HG02943 (cell line): ENCODE measurements around the gene TTLL12.

ENCODE experiments used
- ATAC-seq: cut with Tn5 transposase; IDR thresholded peaks from one replicate; pipeline ENCODE4 v1.9.1; 2021; ENCODE audit warnings: mild to moderate bottlenecking, low read depth, moderate library complexity; ENCODE audit not compliant: unreplicated experiment

The TTLL12 gene

DNA sequence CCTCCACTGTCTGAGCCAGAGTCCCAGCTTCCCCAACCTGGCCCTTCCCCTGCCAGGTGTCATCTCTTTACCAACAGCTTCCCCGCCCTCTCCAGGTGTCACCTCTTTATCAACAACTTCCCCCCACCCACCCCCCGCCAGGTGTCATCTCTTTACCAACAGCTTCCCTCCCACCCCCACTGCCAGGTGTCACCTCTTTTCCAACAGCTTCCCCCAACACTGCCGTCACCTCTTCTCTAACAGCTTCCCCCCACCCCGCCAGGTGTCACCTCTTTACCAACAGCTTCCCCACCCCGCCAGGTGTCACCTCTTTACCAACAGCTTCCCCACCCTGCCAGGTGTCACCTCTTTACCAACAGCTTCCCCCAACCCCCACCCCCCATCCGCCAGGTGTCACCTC, 29.8 kb upstream of the TTLL12 start:
- no peak for ATAC-seq

DNA sequence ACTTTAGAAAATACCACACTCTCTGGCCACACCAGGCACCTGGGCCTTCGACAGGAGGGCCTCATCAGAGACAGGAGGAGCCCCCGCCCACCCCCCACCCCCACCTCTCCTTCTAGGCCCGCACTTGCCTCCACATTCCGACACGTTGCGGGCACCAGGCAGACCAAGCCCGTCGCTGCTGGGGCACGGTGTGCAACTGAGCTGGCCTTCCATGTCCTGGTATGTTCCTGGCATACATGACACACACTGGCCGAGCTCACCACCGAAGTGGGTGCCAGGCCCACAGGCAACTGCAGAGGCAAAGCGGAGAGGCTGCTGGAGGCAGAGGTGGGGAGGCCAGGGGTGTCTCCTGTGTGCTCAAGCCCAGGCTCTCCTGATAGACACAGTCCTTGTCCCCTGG, 27.0 kb upstream of the TTLL12 start:
- no peak for ATAC-seq

GRCh38 chr22:43213051-43213450, 26.1 kb upstream of the TTLL12 start:
- no peak for ATAC-seq

DNA sequence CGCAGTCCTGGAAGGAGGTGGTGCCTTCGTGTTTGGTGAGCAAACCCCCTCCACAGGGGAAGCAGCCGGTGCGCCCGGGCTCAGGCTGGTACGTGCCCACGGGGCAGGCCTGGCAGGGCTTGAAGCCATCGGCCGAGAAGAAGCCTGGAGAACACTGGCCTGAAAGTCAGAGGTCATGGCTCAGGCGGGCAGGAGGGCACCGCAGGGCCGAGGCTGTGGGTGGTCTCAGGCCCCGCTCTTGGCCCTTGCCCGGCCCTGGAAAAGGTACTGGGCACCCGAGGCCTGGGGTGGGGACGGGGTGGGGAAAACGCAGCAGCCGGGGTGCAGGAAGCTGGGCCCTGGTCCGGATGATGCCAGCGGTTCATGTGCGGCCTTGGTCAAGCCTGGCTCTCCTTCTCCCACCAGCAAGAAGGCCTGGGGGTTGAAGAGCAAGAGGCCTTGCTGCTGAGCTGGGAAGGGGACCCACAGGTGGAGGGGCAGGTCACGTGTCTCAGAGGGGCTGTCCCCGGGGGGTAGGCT, 25.6 kb upstream of the TTLL12 start:
- ATAC-seq: no peak

DNA sequence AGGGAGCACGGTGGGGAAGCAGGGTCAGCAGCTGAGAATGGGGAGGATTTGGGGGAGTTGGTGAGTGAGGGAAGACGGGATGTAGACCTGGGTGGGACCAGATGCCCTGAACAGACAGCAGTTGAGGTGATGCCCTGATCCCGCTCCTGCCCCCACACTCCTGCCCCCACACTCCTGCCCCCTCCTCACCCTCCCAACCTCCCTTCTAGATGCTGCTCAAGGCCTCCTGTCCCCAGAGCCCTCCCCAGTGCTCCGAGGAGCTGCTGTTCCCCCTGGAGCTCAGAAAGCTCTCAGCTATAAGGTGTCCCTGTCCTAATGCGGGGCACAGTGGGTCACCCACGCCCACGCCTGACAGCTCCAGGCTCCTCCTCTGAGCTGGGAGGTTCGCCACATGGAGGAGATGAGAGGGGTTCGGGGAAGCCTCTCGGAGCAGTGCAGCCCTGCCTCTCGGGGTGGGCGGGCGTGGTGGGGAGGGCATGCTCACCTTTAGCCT, 25.1 kb upstream of the TTLL12 start:
- no peak for ATAC-seq

- ATAC-seq: no peak
Observed at GRCh38 chr22:43210631-43211515, 23.9 kb upstream of the TTLL12 start.

GRCh38 chr22:43209971-43210370, 23.0 kb upstream of the TTLL12 start:
- ATAC-seq: no peak

- no peak for ATAC-seq
Observed at GRCh38 chr22:43209523-43209890, 22.6 kb upstream of the TTLL12 start.

DNA sequence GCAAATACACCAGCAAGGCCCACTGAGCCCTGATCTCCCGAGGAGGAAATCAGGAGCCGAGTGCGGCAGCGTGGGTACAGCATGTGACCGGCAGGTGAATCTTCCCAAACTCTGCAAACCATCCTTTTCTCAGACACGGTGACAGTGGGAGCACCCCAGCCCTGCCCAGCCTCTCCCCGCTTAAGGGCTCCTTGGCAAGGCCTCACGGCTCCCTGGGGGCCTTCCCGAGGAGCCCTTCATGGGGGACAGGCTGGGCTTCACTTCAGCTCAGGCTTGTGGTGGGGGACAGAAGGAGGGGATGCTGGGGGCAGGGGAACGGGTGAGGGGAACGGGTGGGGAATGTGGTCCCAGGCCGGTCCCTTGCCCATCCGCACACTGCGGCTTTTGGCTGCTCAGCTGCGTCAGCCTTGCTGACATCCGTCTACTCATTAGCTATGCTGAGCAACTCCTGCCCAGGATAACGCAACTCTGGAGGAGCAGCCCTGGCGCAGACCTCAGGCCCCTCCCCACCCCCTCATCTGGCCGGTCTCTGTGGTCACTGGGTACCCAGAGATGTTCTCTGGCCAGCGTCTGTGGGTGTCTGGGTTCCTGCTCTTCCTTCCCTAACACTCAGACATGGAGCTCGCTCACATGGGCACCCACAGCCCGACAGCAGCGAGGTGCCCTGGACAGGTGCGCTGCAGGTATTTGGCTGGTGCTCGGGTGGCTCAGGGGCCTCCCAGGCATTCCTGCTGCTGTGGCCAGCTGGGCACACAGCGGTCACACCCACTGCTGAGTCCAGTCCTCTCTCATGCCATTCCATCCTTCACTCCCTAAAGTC, 22.0 kb upstream of the TTLL12 start:
- no peak for ATAC-seq

DNA sequence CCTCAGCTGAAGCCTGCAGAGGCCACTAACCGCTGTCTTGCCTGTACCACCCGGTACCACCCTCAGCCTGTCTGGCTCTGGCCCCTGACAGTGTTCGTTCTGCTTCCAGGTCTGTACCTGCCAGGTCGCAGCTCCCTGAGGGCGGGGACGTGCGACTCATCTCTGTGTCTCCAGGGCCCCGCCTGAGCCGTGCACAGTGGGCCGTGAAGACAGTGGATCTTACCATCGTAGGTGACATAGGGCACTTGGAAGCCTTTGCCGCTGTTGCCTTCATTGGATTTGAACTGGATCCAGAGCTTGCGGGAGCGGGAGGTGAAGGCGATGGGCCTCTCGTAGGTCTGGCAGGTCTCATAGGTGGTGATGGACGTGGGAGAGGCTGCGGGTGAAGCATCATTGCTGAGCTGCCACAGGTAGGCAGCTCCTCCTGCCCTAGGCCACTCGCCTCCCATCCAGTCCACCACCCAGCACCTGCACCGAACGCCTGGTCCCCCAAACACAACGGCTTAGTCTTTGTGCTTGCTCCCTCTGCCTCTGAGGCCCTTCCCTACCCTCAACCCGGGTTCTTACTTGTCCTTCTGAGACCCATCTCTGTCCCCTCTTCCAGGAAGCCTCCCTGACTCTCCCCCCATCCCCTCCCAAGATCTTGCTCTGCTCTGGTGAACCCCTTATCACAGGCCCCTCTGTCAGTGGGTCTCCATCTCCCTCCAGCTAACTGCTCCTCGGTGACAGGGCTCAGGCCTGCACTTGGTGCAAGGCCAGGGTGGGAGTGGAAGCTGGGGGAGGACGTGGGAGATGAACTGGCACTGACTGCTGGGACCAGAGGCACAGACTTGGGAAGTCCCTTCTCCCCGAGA, 21.1 kb upstream of the TTLL12 start:
- no peak for ATAC-seq

GRCh38 chr22:43207386-43207785, 20.5 kb upstream of the TTLL12 start:
- no peak for ATAC-seq

DNA sequence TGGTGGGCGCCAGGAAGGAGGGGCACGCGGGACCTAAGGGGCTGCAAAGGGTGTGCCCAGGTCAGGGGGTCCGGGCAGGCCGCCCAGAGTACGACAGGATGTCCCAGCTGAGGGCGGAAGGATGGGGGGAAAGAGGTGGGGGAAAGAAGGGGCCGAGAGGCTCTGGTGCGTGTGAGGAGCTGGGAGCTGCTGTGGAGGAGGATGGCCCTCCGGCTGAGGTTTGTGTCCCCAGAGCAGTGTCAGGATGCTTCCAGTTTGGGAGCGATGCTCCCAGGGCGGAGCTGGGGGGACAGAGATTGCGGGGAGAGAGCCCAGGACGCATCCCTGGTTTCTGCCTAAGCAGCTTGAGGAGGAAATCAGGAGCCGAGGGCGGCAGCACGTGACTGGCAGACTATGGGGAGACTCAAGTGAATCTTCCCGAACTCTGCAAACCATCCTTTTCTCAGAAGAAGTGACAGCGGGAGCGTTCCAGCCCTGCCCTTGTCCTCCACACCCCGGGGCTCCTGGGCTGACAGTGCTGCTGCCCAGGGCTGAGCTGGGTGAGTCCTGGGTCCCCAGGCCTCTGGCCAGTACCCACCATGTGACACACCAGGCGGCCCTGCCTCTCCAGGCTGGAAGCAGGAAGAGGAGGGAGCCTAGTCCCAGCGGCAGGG, 19.7 kb upstream of the TTLL12 start:
- ATAC-seq: no peak

- ATAC-seq: no peak
Observed at GRCh38 chr22:43205748-43206508, 19.0 kb upstream of the TTLL12 start.

GRCh38 chr22:43205261-43205691, 18.3 kb upstream of the TTLL12 start:
- no peak for ATAC-seq

DNA sequence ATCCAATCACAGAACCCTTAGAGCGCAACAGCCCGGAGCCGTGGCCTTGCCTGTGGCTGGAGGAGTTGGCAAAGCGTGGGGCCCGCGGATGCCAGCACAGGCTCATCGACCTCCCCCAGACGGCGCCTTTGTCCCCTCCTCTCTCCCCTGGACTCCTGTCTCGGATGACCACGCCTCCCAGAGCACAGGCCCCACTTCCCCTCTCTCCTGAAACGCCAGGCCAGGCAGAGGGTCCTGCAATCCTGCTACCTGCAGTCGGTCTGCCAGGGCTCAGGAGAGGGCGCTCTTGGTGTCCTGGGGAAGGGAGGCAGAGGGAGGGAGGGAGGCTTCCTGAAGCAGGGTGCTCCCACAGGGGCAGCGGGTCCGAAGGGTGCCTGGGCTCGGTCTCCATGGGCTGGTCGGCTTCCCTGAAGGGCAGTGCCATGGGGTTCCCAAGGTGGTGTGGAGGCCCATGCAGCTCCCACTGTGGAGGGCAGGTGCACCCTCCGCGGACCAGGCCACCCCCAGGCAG, 16.6 kb upstream of the TTLL12 start:
- ATAC-seq: no peak

DNA sequence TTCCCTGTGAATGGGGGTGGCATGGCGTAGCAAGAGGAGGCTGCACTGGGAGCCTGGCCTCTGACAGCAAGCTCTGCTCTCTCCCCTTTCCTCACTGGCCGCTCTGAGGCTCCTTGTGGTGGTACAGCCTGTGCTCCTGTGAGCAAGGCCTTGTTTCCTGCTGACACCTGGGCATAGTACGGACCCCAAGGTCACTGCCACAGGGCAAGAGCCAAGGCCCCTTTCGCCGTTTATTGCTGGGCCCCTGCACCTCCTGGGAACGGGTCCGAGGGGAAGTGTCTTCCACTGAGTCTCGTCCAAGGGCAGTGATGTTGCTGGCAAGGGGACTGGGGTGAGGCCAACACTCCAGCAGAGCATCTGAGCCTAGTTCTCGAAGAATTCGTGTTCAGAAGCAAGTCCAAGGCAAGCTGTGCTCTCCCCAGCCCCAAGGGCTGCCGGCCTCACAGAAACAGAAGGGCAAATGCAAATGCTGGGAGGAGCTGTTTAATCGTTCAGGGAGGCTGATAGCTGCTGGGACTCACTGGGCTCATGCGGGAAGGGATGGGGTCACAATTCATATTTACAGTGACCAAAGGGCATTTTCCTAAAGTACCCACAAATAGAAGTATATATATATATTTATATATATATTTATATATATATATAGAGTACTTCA, 15.9 kb upstream of the TTLL12 start:
- ATAC-seq: no peak

GRCh38 chr22:43202326-43202725, 15.4 kb upstream of the TTLL12 start:
- no peak for ATAC-seq

GRCh38 chr22:43201486-43202219, 14.7 kb upstream of the TTLL12 start:
- no peak for ATAC-seq
